MCF 10A (cell line): ENCODE measurements around the gene ITPKC. TPM values are rescaled to one million over a fixed set of nuclear protein-coding genes. Genes with fewer than 3 reads are reported as not detected.

Experiments
- BruUV-seq: library from RNA; stranded (reverse); fragments of 400-500 nt; replicated peaks from 2 replicates; lab custom pipeline; 2021; lab: Mats Ljungman, UMichigan
- CTCF ChIA-PET: fragments of 300-600 bp; sonication (Branson Sonifier 250); formaldehyde crosslinking; extraction: SDS; loops from one replicate; lab custom pipeline; 2021; ENCODE audit warnings: antibody characterized with exemption, inconsistent platforms; lab: Yijun Ruan, JAX
- POLR2A ChIA-PET: fragments of 300-600, 350-650 bp; sonication (Branson Sonifier 250); formaldehyde crosslinking; extraction: SDS; loops from one replicate; lab custom pipeline; 2020; ENCODE audit warnings: antibody characterized with exemption, inconsistent platforms; lab: Yijun Ruan, JAX
- DNase-seq: peaks from one replicate; pipeline ENCODE4 v3.0.0-alpha.2; 2018; ENCODE audit not compliant: unreplicated experiment
- H3K27ac Mint-ChIP-seq: one replicate; pipeline ENCODE4 v1.8.0; 2022; ENCODE audit warnings: mild to moderate bottlenecking, low read depth, mixed read lengths; ENCODE audit not compliant: unreplicated experiment
- H3K27me3 Mint-ChIP-seq: one replicate; pipeline ENCODE4 v1.8.0; 2022; ENCODE audit warnings: mixed read lengths; ENCODE audit not compliant: insufficient read depth, unreplicated experiment
- H3K36me3 Mint-ChIP-seq: one replicate; pipeline ENCODE4 v1.8.0; 2022; ENCODE audit warnings: mild to moderate bottlenecking, moderate library complexity, mixed read lengths; ENCODE audit not compliant: insufficient read depth, unreplicated experiment
- H3K4me1 Mint-ChIP-seq: one replicate; pipeline ENCODE4 v1.8.0; 2022; ENCODE audit warnings: mixed read lengths; ENCODE audit not compliant: insufficient read depth, unreplicated experiment
- H3K4me3 Mint-ChIP-seq: one replicate; pipeline ENCODE4 v1.8.0; 2022; ENCODE audit warnings: mild to moderate bottlenecking, moderate library complexity, mixed read lengths; ENCODE audit not compliant: unreplicated experiment
- H3K9me3 Mint-ChIP-seq: one replicate; pipeline ENCODE4 v1.8.0; 2022; ENCODE audit warnings: mixed read lengths; ENCODE audit not compliant: unreplicated experiment
- CTCF ChIP-seq: fragments of 200-600 bp; IDR thresholded peaks from one replicate; pipeline ENCODE4 v1.8.0; 2022; ENCODE audit warnings: antibody characterized with exemption, mild to moderate bottlenecking; ENCODE audit not compliant: unreplicated experiment
- intact Hi-C: fragments of 100-400 bp; cut with micrococcal nuclease; formaldehyde crosslinking; loops from 2 replicates; pipeline ENCODE4 v1.14.1; 2022
- total RNA-seq: library from RNA; stranded (reverse); gene quantifications from 2 replicates; pipeline ENCODE4 v1.2.3, GENCODE V29; 2022

The ITPKC gene
- total RNA-seq, 1 experiment from 2014 or later, result 33.2 TPM

- no peak for TF ChIP-seq CTCF
- H3K4me3 Mint-ChIP-seq, result no peak overlapping the region
- H3K4me1 Mint-ChIP-seq, result peaks cover 7% of the 10 kb centered on the region
- intact Hi-C loops, result loop anchor here (1.0 kb wide), 2 partner anchors 24 to 60 kb away; partner anchors contain the start of gene SNRPA
- H3K36me3 Mint-ChIP-seq, result peaks cover 6% of the 10 kb centered on the region
- DNase-seq, result peak; percentile 94
- ChIA-PET CTCF (interaction anchor here (0.6 to 1.1 kb wide), 3 partner anchors 17 to 115 kb away, joined by 3 to 4 read pairs (median 3); no protein-coding TSS in a partner anchor), POLR2A (interaction anchor here (0.8 to 2.0 kb wide), 18 partner anchors 9 to 247 kb away, joined by 3 to 21 read pairs (median 4); partner anchors contain the start of genes ACTMAP, COQ8B, ITPKC and RAB4B)
- BruUV-seq, result TSS peak; percentile 83
- no peaks in the 10 kb centered on the region for H3K27me3 Mint-ChIP-seq
- no peaks in the 10 kb centered on the region for H3K9me3 Mint-ChIP-seq
- H3K27ac Mint-ChIP-seq, result peak overlapping the region; percentile 90
Observed at GRCh38 chr19:40690693-40691420, 26.1 kb upstream of the ITPKC start.

- POLR2A ChIA-PET, result interaction anchor here (1.0 to 2.0 kb wide), 11 partner anchors 8 to 248 kb away, joined by 3 to 21 read pairs (median 5); partner anchors contain the start of genes ACTMAP, COQ8B, ITPKC and RAB4B
Observed at GRCh38 chr19:40691421-40692211, 25.3 kb upstream of the ITPKC start.

DNA sequence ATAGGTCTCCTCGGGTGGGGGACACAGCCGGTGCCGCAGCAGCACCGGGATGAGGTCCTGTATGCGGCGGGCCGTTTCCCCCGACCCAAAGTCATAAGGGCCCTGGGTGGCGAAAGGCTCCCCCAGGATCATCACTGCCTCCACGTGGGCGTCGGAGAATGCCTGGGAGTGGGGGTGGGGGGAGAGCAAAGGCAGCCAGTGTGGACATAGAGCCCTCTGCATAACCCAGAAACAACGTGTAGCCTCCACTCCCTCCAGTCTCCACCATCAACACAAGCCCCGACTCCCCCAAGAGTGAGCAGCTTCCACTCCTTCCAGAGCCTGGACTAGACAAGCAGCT is 24.7 kb upstream of the ITPKC start:
- Mint-ChIP-seq H3K27me3 (no peaks in the 10 kb centered on the region), H3K4me1 (no peaks in the 10 kb centered on the region), H3K27ac (peak overlapping the region; percentile 41), H3K36me3 (peaks cover 13% of the 10 kb centered on the region), H3K9me3 (no peaks in the 10 kb centered on the region), H3K4me3 (no peak overlapping the region)
- POLR2A ChIA-PET, result interaction anchor here (2.0 kb wide), 2 partner anchors 25 to 58 kb away, joined by 13 to 21 read pairs; partner anchors contain the start of genes ACTMAP, COQ8B, ITPKC and SNRPA
- no TSS peak for BruUV-seq
- DNase-seq, result no peak
- intact Hi-C loops, result no loop called here
- CTCF ChIA-PET, result interaction anchor here (0.7 kb wide), 1 partner anchor 58 kb away, joined by 3 read pairs; no protein-coding TSS in a partner anchor
- no peak for TF ChIP-seq CTCF

More at GRCh38 chr19:40691421-40692211, 25.3 kb upstream of the ITPKC start:
- no peak for DNase-seq
- H3K4me1 Mint-ChIP-seq, result no peaks in the 10 kb centered on the region
- no TSS peak for BruUV-seq
- no peak for TF ChIP-seq CTCF
- no peaks in the 10 kb centered on the region for H3K27me3 Mint-ChIP-seq
- no peak overlapping the region for H3K4me3 Mint-ChIP-seq
- CTCF ChIA-PET, result interaction anchor here (0.6 to 1.1 kb wide), 4 partner anchors 16 to 114 kb away, joined by 3 to 4 read pairs (median 3); no protein-coding TSS in a partner anchor
- H3K36me3 Mint-ChIP-seq, result peaks cover 7% of the 10 kb centered on the region
- H3K9me3 Mint-ChIP-seq, result no peaks in the 10 kb centered on the region
- no peak overlapping the region for H3K27ac Mint-ChIP-seq
- intact Hi-C loops, result loop anchor here (1.0 kb wide), 1 partner anchor 60 kb away; the partner anchor contains the start of gene SNRPA
